Mesendoderm (in vitro differentiated cells): ENCODE measurements around the gene SDCCAG8.

Experiments used
- DNase-seq: peaks from one replicate; pipeline ENCODE4 v3.0.0; 2013
- H2AK5ac ChIP-seq: 2 replicates; pipeline ENCODE4 v1.6.1; 2013; ENCODE audit warnings: low read length, inconsistent platforms
- H2BK120ac ChIP-seq: 2 replicates; pipeline ENCODE4 v1.6.1; 2013; ENCODE audit warnings: low read depth, mild to moderate bottlenecking, low read length, moderate library complexity, mixed read lengths
- H2BK15ac ChIP-seq: replicated peaks from 2 replicates; pipeline ENCODE4 v1.6.1; 2013; ENCODE audit warnings: low read depth, mild to moderate bottlenecking, moderate library complexity
- H2BK5ac ChIP-seq: 2 replicates; pipeline ENCODE4 v1.6.1; 2013; ENCODE audit warnings: low read length, inconsistent platforms
- H3K18ac ChIP-seq: 2 replicates; pipeline ENCODE4 v1.6.1; 2013; ENCODE audit warnings: mild to moderate bottlenecking, low read length, mixed read lengths
- H3K23ac ChIP-seq: one replicate; pipeline ENCODE4 v1.6.1; 2013; ENCODE audit warnings: low read length
- H3K27ac ChIP-seq: 2 replicates; pipeline ENCODE4 v1.5.1; 2013; ENCODE audit warnings: low read depth, mild to moderate bottlenecking, inconsistent platforms, low read length, moderate library complexity
- H3K27me3 ChIP-seq: 2 replicates; pipeline ENCODE4 v1.6.1; 2013; ENCODE audit warnings: low read length, control low read depth, mild to moderate bottlenecking, inconsistent platforms; ENCODE audit not compliant: insufficient read depth, poor library complexity
- H3K36me3 ChIP-seq: 2 replicates; pipeline ENCODE4 v1.6.1; 2013; ENCODE audit warnings: low read length, inconsistent platforms; ENCODE audit not compliant: control insufficient read depth, insufficient read depth
- H3K4ac ChIP-seq: one replicate; pipeline ENCODE4 v1.6.1; 2013; ENCODE audit warnings: low read depth, mild to moderate bottlenecking, low read length, moderate library complexity
- H3K4me1 ChIP-seq: 2 replicates; pipeline ENCODE4 v1.6.1; 2013; ENCODE audit warnings: low read depth, low read length, inconsistent platforms; ENCODE audit not compliant: control insufficient read depth
- H3K4me2 ChIP-seq: 2 replicates; pipeline ENCODE4 v1.6.1; 2013; ENCODE audit warnings: low read length
- H3K4me3 ChIP-seq: 2 replicates; pipeline ENCODE4 v1.5.1; 2013; ENCODE audit warnings: mild to moderate bottlenecking, low read length
- H3K56ac ChIP-seq: one replicate; pipeline ENCODE4 v1.6.1; 2013; ENCODE audit warnings: low read length
- H3K79me1 ChIP-seq: 2 replicates; pipeline ENCODE4 v1.6.1; 2013; ENCODE audit warnings: low read length, inconsistent platforms
- H3K79me2 ChIP-seq: 2 replicates; pipeline ENCODE4 v1.6.1; 2013; ENCODE audit warnings: mild to moderate bottlenecking, low read length; ENCODE audit not compliant: control insufficient read depth, insufficient read depth
- H3K9ac ChIP-seq: 2 replicates; pipeline ENCODE4 v1.6.1; 2013; ENCODE audit warnings: low read length, inconsistent platforms
- H4K5ac ChIP-seq: one replicate; pipeline ENCODE4 v1.6.1; 2013; ENCODE audit warnings: low read length
- H4K8ac ChIP-seq: one replicate; pipeline ENCODE4 v1.6.1; 2013; ENCODE audit warnings: low read depth, mild to moderate bottlenecking, control low read depth, low read length, moderate library complexity
- WGBS: extraction: QIAGEN DNeasy Blood & Tissue Kit; methylation state at CpG from one replicate; pipeline ENCODE4 v1.1.7; 2013; ENCODE audit warnings: low lambda C conversion rate, missing lambda C conversion rate; ENCODE audit not compliant: insufficient coverage; ENCODE audit errors: extremely low coverage; 5-methylcytosine and 5-hydroxymethylcytosine counted together

SDCCAG8 gene

GRCh38 chr1:243399561-243400155 lies 143.8 kb downstream of the SDCCAG8 start:
- Histone ChIP-seq H3K79me2 (no peaks in the 10 kb centered on the region), H3K4me3 (no peak overlapping the region), H2AK5ac (no peak overlapping the region), H3K18ac (no peak overlapping the region), H2BK120ac (no peak overlapping the region), H4K8ac (no peak overlapping the region), H2BK5ac (no peak overlapping the region), H3K79me1 (no peaks in the 10 kb centered on the region), H3K4ac (no peak overlapping the region), H3K4me1 (no peaks in the 10 kb centered on the region), H3K56ac (no peak overlapping the region), H3K27me3 (no peaks in the 10 kb centered on the region), H3K23ac (no peak overlapping the region), H3K27ac (no peak overlapping the region), H2BK15ac (no peak overlapping the region), H3K36me3 (no peaks in the 10 kb centered on the region), H3K9ac (no peak overlapping the region), H3K4me2 (no peak overlapping the region), H4K5ac (no peak overlapping the region)
- DNase-seq = no peak
- WGBS = no CpG with 5 or more reads among the region's 15 CpGs

DNA sequence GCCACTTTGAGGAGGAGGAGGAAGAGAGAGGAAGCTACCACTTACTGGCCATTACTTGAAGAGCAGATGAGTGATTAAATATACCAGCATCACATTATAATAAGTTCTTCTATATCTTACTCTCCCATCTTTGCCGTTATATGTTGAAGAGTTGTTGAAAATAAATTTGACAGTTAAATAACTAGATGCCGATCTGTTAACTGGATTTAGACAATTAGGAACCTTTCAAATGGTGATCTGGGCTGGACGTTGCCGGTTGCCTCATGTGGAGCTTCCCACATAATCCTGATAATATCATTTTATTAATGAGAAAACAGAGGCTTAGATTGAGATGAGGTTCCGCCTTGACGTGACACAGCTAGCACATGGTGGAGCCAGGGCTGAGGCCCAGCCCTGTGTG lies 147.0 kb downstream of the SDCCAG8 start:
- WGBS = no CpG with 5 or more reads among the region's 6 CpGs

DNA sequence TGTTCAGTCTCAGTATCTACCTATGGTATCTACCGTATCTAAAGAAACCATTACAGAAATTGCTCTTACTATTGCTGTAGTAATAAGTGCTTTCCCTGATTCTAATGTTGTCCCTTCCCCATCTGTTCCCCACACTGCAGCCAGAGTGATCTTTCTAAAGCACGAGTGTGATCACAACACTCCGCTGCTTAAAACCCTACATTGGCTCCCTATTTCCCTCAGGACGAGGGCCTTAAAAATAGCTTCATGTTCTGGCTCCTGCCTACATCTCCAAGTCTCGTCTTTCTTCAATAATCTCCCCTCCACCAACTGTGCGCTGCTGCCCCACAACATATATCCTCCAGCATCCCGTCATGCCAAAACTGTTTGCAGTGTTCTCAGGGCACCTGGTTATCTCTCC lies 150.6 kb downstream of the SDCCAG8 start:
- no peaks in the 10 kb centered on the region for H3K27me3 ChIP-seq
- no peak for DNase-seq
- WGBS = no CpG with 5 or more reads among the region's 7 CpGs
- H3K4me3 ChIP-seq = no peak overlapping the region
- H2BK5ac ChIP-seq = no peak overlapping the region
- H2BK120ac ChIP-seq = no peak overlapping the region
- H2AK5ac ChIP-seq = no peak overlapping the region
- no peak overlapping the region for H3K9ac ChIP-seq
- no peak overlapping the region for H3K18ac ChIP-seq
- no peak overlapping the region for H2BK15ac ChIP-seq
- no peaks in the 10 kb centered on the region for H3K79me1 ChIP-seq
- H3K23ac ChIP-seq = no peak overlapping the region
- H3K79me2 ChIP-seq = no peaks in the 10 kb centered on the region
- H4K5ac ChIP-seq = no peak overlapping the region
- no peaks in the 10 kb centered on the region for H3K36me3 ChIP-seq
- no peak overlapping the region for H3K56ac ChIP-seq
- H3K4ac ChIP-seq = no peak overlapping the region
- H3K27ac ChIP-seq = no peak overlapping the region
- no peak overlapping the region for H4K8ac ChIP-seq
- H3K4me2 ChIP-seq = no peak overlapping the region
- no peaks in the 10 kb centered on the region for H3K4me1 ChIP-seq

More for the DNA sequence above, 147.0 kb downstream of the SDCCAG8 start:
- DNase-seq = no peak
- Histone ChIP-seq H3K4me2 (no peak overlapping the region), H2AK5ac (no peak overlapping the region), H3K9ac (no peak overlapping the region), H3K79me2 (no peaks in the 10 kb centered on the region), H3K27me3 (no peaks in the 10 kb centered on the region), H3K36me3 (no peaks in the 10 kb centered on the region), H3K23ac (no peak overlapping the region), H3K4me3 (no peak overlapping the region), H3K56ac (no peak overlapping the region), H2BK15ac (no peak overlapping the region), H3K79me1 (no peaks in the 10 kb centered on the region), H3K4me1 (no peaks in the 10 kb centered on the region), H3K18ac (no peak overlapping the region), H2BK5ac (no peak overlapping the region), H4K8ac (no peak overlapping the region), H4K5ac (no peak overlapping the region), H3K27ac (no peak overlapping the region), H2BK120ac (no peak overlapping the region), H3K4ac (no peak overlapping the region)

- H3K79me2 ChIP-seq = no peaks in the 10 kb centered on the region
- no peak overlapping the region for H3K23ac ChIP-seq
- no peak overlapping the region for H3K27ac ChIP-seq
- no peak overlapping the region for H3K4ac ChIP-seq
- no peak overlapping the region for H3K4me2 ChIP-seq
- H3K79me1 ChIP-seq = no peaks in the 10 kb centered on the region
- H4K5ac ChIP-seq = no peak overlapping the region
- no peak overlapping the region for H2BK15ac ChIP-seq
- H4K8ac ChIP-seq = no peak overlapping the region
- H2AK5ac ChIP-seq = no peak overlapping the region
- no peak overlapping the region for H3K4me3 ChIP-seq
- 100% methylated on average over 1 of the region's 3 CpGs for WGBS
- DNase-seq = peak; percentile 6
- H2BK120ac ChIP-seq = no peak overlapping the region
- no peak overlapping the region for H3K9ac ChIP-seq
- H3K18ac ChIP-seq = no peak overlapping the region
- H3K4me1 ChIP-seq = no peaks in the 10 kb centered on the region
- no peak overlapping the region for H2BK5ac ChIP-seq
- H3K36me3 ChIP-seq = no peaks in the 10 kb centered on the region
- H3K27me3 ChIP-seq = no peaks in the 10 kb centered on the region
- H3K56ac ChIP-seq = no peak overlapping the region
Measured at GRCh38 chr1:243407284-243408018, 151.6 kb downstream of the SDCCAG8 start.

DNA sequence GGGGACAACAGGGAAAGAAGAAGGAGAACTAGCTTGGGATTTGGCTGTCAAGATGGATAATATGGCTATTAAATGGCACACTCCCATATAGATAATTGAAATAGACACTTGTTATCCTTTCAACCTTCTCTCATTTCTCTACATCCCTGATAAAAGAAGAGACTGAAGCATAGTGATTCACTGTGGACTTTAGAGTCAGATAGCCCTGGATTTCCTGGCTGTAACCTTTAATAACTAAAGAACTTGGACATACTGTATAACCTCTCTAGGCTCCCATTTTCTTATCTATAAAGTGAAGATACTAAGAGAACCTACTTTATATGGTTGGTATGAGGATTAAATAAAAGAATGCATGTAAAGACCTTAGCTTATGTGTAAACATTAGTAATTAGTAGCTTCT lies 152.6 kb downstream of the SDCCAG8 start:
- Histone ChIP-seq H3K56ac (no peak overlapping the region), H3K4me3 (no peak overlapping the region), H3K4ac (no peak overlapping the region), H4K5ac (no peak overlapping the region), H3K27ac (no peak overlapping the region), H3K79me2 (no peaks in the 10 kb centered on the region), H3K18ac (no peak overlapping the region), H2AK5ac (no peak overlapping the region), H3K36me3 (no peaks in the 10 kb centered on the region), H3K79me1 (no peaks in the 10 kb centered on the region), H2BK5ac (no peak overlapping the region), H3K23ac (no peak overlapping the region), H3K9ac (no peak overlapping the region), H3K4me2 (no peak overlapping the region), H2BK120ac (no peak overlapping the region), H4K8ac (no peak overlapping the region), H2BK15ac (no peak overlapping the region), H3K4me1 (no peaks in the 10 kb centered on the region), H3K27me3 (no peaks in the 10 kb centered on the region)
- DNase-seq = no peak

DNA sequence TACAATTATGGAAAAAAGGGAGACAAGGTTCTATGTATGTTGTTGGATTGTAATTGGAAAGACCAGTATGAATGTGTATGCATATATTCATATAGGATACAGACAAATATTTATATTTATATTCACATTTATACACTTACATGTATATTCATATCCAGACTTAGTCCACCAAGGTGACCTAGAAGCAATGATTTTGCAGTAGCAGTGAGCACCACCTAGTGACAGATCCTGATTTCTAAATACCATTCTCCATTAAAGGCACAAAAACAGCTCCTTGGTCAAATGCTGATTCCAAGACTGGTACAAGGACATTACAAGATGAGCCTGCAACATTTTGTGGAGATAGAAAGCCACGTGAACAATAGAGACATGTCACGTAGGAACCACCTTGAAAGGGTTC lies 153.4 kb downstream of the SDCCAG8 start:
- no peak overlapping the region for H3K23ac ChIP-seq
- DNase-seq = peak; percentile 25
- no peak overlapping the region for H4K8ac ChIP-seq

More for the DNA sequence above, 153.4 kb downstream of the SDCCAG8 start:
- Histone ChIP-seq H3K27ac (no peak overlapping the region), H3K27me3 (no peaks in the 10 kb centered on the region), H3K4me3 (no peak overlapping the region), H3K18ac (no peak overlapping the region), H2AK5ac (no peak overlapping the region), H3K36me3 (no peaks in the 10 kb centered on the region), H3K4me1 (peaks cover 5% of the 10 kb centered on the region), H2BK5ac (no peak overlapping the region), H3K79me1 (no peaks in the 10 kb centered on the region), H3K4me2 (no peak overlapping the region), H4K5ac (no peak overlapping the region), H2BK15ac (no peak overlapping the region), H3K4ac (no peak overlapping the region), H3K9ac (no peak overlapping the region), H2BK120ac (no peak overlapping the region), H3K56ac (no peak overlapping the region), H3K79me2 (no peaks in the 10 kb centered on the region)
- WGBS = no CpG with 5 or more reads among the region's 2 CpGs
